Loucy (cell line): ENCODE results near the gene TSHZ2.

Source experiments
- EZH2phosphoT487 ChIP-seq: fragments of 200-600 bp; IDR thresholded peaks from 2 replicates; pipeline ENCODE4 v1.6.1; 2018; ENCODE audit warnings: antibody characterized with exemption, mild to moderate bottlenecking, moderate library complexity, borderline replicate concordance
- TF ChIP-seq, protein P1 (sequence below): fragments of 200-600 bp; sonication (generic); conservative IDR thresholded peaks from 2 replicates; pipeline ENCODE4 v1.5.1; 2014; ENCODE audit warnings: mild to moderate bottlenecking, antibody characterized with exemption, low read length

DNA sequence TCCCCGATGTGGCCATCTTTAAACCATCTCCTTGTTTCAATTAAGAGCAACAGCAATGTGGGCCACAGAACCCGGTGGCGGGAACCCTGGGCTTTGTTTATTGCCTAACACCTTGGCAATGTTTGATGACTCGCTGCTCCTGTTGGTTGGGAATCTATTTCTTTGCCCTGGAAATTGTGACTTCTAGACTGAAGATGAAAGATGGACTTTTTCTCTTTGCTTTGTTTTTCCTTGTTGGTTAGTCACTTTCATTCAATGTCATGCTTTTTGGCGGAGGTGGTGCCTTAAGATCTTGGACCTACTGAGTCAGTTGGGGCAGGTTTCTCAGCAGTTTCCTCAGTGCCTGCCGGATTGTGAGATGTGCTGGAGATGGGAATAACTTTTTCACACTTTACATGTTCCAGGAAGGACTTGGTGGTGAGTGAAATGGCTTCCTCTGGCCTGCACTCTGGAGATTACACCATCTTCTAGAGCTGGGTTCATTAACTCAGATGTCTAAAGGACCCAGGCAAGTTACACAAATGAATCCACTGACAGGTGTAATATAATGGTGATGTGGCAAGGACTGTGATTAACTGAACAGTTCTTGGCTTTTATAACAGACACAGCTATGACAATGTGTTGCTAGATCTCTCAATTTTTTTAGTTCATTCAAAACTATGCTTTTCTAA is 56.3 kb downstream of the TSHZ2 start:
- TF ChIP-seq, protein P1, sequence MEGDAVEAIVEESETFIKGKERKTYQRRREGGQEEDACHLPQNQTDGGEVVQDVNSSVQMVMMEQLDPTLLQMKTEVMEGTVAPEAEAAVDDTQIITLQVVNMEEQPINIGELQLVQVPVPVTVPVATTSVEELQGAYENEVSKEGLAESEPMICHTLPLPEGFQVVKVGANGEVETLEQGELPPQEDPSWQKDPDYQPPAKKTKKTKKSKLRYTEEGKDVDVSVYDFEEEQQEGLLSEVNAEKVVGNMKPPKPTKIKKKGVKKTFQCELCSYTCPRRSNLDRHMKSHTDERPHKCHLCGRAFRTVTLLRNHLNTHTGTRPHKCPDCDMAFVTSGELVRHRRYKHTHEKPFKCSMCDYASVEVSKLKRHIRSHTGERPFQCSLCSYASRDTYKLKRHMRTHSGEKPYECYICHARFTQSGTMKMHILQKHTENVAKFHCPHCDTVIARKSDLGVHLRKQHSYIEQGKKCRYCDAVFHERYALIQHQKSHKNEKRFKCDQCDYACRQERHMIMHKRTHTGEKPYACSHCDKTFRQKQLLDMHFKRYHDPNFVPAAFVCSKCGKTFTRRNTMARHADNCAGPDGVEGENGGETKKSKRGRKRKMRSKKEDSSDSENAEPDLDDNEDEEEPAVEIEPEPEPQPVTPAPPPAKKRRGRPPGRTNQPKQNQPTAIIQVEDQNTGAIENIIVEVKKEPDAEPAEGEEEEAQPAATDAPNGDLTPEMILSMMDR, result no peak
- no peak for TF ChIP-seq EZH2phosphoT487
